Fibroblast of villous mesenchyme (primary cell): Measurements from ENCODE around the gene MINDY1. TPM values are rescaled to one million over a fixed set of nuclear protein-coding genes. Genes with fewer than 3 reads are reported as not detected.

Source experiments
- DNase-seq: peaks from one replicate; pipeline ENCODE4 v3.0.0-alpha.2; 2010; ENCODE audit warnings: low read depth
- H3K4me3 ChIP-seq: 2 replicates; pipeline ENCODE4 v1.5.1; 2011; ENCODE audit warnings: low read depth, mild to moderate bottlenecking, low read length
- total RNA-seq: library from RNA; depleted of rRNA; stranded (reverse); fragments of >200 nt; gene quantifications from 2 replicates; pipeline ENCODE4 v1.2.3, GENCODE V29; 2012
- TF ChIP-seq, protein P1 (sequence below): IDR thresholded peaks from 2 replicates; pipeline ENCODE4 v1.5.1; 2012; ENCODE audit warnings: low read depth, mild to moderate bottlenecking, low read length; ENCODE audit not compliant: insufficient read depth

Gene MINDY1
- total RNA-seq, 1 donor, result 10.8 TPM

DNA sequence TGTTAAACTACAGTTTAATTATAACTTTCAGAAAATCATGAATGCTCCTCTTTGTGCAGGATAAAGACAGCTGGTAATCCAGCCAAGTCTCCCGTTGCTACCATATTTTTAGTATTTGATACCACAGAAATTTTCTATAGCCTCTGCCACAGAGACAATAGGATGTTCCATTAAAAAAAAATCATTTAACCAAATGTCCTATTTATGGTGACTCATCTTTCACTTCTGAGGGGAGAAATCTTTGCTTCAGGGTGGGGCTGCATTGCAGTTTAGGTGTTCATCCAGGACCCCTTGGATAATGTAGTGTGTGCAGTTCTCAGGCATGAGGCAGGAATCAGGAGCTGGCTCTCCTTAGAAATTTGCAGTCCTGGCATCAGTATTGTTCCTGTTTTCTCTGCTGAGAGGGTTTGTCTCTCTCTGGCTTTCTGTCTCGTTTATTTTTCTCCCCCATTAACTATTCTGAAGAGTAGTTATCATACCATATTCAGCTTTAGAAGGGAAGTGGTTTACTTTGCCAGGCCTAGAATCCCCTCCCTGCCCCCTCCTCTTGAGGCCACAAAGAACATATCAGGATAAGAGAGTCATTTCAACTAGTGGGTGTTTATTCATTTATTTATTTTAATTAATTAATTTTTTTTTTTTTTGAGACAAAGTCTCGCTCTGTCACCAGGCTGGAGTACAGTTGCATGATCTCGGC, 4.6 kb upstream of the MINDY1 start:
- TF ChIP-seq, protein P1, sequence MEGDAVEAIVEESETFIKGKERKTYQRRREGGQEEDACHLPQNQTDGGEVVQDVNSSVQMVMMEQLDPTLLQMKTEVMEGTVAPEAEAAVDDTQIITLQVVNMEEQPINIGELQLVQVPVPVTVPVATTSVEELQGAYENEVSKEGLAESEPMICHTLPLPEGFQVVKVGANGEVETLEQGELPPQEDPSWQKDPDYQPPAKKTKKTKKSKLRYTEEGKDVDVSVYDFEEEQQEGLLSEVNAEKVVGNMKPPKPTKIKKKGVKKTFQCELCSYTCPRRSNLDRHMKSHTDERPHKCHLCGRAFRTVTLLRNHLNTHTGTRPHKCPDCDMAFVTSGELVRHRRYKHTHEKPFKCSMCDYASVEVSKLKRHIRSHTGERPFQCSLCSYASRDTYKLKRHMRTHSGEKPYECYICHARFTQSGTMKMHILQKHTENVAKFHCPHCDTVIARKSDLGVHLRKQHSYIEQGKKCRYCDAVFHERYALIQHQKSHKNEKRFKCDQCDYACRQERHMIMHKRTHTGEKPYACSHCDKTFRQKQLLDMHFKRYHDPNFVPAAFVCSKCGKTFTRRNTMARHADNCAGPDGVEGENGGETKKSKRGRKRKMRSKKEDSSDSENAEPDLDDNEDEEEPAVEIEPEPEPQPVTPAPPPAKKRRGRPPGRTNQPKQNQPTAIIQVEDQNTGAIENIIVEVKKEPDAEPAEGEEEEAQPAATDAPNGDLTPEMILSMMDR, result no peak
- no peak overlapping the region for H3K4me3 ChIP-seq
- DNase-seq, result no peak

- no peak overlapping the region for H3K4me3 ChIP-seq
- TF ChIP-seq, protein P1, result no peak
- DNase-seq, result no peak
Observed at GRCh38 chr1:151010346-151010726, 3.6 kb upstream of the MINDY1 start.

- TF ChIP-seq, protein P1, result no peak
- no peak overlapping the region for H3K4me3 ChIP-seq
- no peak for DNase-seq
Observed at GRCh38 chr1:151009674-151010345, 3.1 kb upstream of the MINDY1 start.

- DNase-seq, result peak; percentile 58
- TF ChIP-seq, protein P1, result no peak
- peak overlapping the region; percentile 87 for H3K4me3 ChIP-seq
Observed at GRCh38 chr1:151009206-151009587, 2.5 kb upstream of the MINDY1 start.

DNA sequence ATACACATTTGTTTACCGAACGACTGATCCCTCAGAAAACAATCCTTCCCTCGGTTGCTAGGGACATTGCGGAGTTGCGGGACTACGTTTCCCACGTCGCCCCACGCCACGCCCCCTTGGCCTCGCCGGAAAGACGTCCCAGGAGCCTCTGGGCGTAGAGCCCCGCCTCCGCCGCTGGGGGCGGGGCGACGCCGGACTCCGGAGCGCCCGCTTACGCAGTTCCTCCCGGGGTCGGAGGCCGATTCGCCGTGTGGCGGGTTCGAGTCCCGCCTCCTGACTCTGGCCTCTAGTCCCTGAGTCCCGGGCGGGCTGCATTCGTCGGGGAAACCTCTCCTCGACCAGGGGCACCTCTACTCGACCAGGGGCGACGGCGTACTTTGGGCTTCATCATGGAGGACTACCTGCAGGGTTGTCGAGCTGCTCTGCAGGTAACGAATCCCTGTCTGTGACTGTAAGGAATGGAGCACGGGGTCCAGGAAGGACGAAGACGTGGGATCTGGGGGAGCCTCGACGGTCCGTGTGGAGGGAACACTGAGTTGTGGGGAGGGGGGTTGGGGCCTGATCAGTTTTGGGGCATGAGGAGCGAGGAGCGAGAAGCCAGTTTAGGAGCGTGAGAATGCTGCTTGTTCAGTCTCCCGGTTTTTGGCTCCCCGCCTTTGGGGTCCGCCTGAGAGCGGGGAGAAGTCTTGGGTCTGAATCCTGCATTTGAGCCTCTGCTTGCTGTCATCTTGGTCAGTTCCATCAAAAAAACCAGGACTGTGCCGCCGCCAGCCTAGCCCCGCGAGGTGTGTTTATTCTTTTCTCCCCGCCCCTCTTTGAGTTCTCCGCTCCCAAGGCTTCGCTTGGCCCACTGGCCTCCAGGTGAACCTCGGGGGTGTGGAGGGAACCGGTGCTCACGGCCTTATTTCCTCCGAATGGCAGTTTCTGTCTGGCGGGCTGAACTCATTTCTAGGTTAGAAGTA, 1.8 kb upstream of the MINDY1 start, which contains the start of gene PRUNE1:
Gene PRUNE1 (plus strand): TSS at position 206 of the 962 bp plus-strand sequence. CDS start 184 bp downstream, at position 390.
- H3K4me3 ChIP-seq, result peak within 1 kb of the TSS; percentile 87
- peak; percentile 97 for DNase-seq
- TF ChIP-seq, protein P1, result no peak

GRCh38 chr1:151007853-151008243, 1.1 kb upstream of the MINDY1 start:
- DNase-seq, result no peak
- TF ChIP-seq, protein P1, result no peak

More at GRCh38 chr1:151007853-151008243, 1.1 kb upstream of the MINDY1 start:
- H3K4me3 ChIP-seq, result peak overlapping the region; percentile 87
